ENCODE results near the gene SMTN.
A peak's percentile ranks its signal among the peaks of the same experiment; 100 is the strongest.
"Not testable (repeated sequence)": the region's sequence is repeated elsewhere in the genome, so short reads cannot be mapped to it uniquely, and the experiment has no call there.

SMTN gene

GRCh38 chr22:31104869-31105268, 23.8 kb downstream of the SMTN start:
- no peak for DNase-seq (ENCODE audit: low spot score)

- DNase-seq (ENCODE audit: low spot score): no peak
Measured at GRCh38 chr22:31105282-31105929, 24.3 kb downstream of the SMTN start.

- no peak for DNase-seq (ENCODE audit: low spot score)
Measured at GRCh38 chr22:31106001-31106571, 25.0 kb downstream of the SMTN start.

GRCh38 chr22:31106731-31107177, 25.6 kb downstream of the SMTN start:
- no peak for DNase-seq (ENCODE audit: low spot score)

GRCh38 chr22:31107178-31107893, 26.2 kb downstream of the SMTN start, which contains the start of gene SELENOM:
Gene SELENOM, minus strand, starts transcription at chr22:31107568. Its CDS starts 63 bp downstream, at chr22:31107505.
- peak; percentile 99 for DNase-seq (ENCODE audit: low spot score)

DNA sequence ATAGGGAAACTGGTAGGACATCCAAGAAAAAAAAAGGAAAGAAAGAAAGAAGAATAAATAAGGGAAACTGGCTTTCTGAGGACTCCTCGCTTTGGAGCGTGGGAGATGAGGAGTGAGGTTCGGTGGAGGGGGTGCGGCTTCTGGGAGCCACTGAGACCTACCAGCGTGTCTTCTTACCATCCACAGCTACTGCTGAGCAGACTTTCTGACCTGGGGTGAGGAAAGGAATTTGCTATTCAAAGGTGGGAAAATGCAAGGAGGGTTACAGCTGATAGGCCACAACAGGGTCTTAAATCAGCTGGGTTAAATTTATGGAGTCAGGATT, 26.7 kb downstream of the SMTN start:
- DNase-seq (ENCODE audit: low spot score): no peak

DNA sequence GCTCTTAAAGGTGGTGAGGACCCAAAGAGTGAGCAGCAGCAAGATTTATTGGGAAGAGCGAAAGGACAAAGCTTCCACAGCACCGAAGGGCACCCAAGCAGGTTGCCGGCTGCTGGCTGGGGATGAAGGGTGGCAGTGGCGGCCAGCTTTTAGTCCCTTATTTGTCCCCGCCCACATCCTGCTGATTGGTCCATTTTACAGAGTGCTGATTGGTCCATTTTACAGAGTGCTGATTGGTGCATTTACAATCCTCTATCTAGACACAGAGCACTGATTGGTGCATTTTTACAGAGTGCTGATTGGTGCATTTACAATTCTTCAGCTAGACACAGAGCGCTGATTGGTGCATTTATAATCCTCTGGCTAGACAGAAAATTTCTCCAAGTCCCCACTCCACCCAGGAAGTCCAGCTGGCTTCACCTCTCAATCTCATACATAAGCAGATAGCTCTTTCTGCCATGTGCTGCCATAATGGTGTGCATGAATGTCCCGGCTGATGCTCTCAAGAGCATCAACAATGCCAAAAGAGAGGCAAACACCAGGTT, 31.5 kb downstream of the SMTN start:
- not testable (repeated sequence) for DNase-seq (ENCODE audit: low spot score)

DNA sequence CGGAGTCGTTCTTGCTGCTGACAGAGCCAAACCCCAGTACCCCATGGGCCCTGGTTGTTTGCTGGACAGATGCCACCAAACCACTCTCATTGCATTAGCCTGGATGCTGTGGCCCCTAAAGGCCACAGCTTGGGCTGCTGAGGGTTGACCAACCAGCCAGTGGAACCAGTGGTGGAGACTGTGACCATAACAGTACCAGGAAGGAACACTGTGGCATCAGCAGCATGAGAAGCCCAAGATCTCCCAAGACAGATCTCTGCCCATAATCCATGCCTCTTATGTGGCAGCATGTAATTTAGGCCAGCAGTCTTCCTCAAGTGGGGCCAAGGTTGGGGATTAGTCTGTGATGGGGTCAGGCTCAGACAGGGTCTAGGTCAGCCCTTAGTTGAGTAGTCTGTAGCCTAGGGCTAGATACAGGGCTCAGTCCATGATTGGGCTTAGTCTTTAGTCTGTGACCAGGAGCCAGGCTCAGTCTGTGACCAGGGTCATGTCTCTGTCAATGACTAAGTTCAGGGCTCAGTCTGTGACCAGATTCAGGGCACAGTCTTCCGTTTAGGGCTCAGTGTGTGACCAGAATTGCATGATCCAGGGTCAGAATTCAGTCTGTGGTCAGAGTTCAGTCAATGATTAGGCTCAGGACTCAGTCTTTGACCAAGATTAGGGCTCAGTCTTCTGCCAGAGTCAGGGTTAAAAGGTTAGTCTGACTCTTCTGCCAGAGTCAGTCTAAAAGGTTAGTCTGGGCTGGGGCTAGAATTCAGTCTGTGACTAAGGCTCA, 37.1 kb downstream of the SMTN start:
- DNase-seq (ENCODE audit: low spot score): no peak

- no peak for DNase-seq (ENCODE audit: low spot score)
Measured at GRCh38 chr22:31119026-31119717, 38.1 kb downstream of the SMTN start.

DNA sequence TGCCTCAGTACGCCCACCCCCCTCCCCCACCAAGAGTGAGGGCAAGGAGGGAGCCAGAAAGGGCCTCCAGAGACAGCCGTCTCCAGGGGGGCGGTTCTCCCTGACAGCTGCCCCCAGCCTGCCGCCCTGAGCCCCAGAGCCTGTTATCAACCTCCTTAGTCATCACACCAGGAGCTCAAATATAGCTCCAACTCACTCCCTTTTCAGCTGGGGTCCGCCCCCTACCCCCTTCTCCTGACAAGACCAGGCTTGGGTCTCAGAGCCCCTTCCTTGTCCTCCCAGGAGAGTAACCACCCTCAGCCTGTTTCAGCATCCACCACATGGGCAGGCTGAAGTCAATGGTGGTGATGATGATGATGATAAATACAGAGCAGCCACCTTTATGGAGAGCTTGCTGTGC, 39.1 kb downstream of the SMTN start:
- no peak for DNase-seq (ENCODE audit: low spot score)

DNA sequence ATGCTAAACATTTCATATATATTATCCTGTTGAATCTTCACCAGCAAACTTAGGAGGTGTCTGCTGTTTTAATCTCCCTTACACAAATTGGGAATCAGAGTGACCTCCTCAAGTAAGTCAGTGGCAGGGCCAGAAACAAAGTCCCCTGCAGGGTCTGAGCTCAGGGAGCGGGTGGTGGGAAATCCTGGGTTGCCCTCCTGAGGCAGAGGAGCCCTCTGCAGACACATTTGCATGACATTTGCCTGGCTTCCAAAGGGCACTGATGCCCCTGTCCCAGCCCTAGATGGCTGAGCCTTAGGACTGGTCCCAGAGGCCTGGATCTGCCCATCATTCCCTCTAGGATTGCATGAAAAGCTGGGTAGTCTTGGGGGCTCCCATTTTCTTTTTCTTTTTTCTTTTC, 39.5 kb downstream of the SMTN start:
- DNase-seq (ENCODE audit: low spot score): no peak

DNA sequence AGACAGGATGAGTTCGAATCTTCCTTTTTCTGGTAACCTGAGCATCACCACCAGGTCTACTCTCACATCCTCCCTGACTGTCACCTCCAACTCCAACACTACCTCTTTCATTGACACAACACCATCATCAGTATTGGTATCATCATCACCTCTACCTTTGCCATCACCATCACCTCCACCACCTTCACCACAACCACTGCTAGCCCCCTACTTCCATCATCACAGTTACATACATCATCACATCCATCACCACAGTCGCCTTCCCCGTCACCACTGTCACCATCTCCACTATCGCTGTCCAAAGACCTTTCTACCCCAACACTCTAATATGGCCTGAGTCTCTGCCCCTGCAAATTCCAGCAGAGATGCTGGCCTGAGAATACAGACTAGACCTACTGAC, 40.3 kb downstream of the SMTN start:
- DNase-seq (ENCODE audit: low spot score): no peak

DNA sequence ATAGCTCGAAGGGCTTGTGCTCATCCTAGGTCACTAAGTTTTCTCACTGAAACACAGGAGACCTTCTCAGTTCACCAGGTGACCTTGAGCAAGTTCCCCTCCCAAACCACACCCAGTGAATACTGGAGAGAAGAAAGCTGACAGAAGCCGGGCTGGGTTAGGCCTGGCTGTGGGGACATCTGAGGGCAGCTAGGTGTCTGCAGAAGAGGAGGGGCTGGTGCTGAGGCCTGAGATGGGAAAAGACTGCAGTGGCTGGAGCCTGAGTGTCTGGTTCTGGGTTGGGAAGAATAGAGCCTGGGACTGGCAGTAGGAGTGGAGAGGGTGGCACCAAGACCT, 41.0 kb downstream of the SMTN start:
- DNase-seq (ENCODE audit: low spot score): no peak

GRCh38 chr22:31122532-31123291, 41.6 kb downstream of the SMTN start, which contains the start of gene INPP5J:
Gene INPP5J, plus strand, starts transcription at chr22:31122966. Its CDS starts 49 bp downstream, at chr22:31123015.
- DNase-seq (ENCODE audit: low spot score): peak; percentile 92

DNA sequence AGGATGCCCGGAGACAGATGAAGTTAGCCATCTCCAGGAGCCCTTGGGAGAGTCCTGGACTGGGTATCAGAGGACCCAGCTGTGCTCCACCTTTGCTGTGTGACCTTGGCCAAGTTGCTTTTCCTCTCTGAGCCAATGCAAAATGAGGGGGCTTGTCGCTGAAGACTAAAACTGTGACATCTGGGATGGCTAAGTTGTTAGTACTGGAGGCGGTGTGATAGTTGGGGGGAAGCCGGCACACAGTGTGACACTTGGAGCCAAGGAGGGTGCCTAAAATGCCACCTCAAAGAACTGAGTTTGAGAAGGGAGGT, 42.1 kb downstream of the SMTN start:
- no peak for DNase-seq (ENCODE audit: low spot score)

DNA sequence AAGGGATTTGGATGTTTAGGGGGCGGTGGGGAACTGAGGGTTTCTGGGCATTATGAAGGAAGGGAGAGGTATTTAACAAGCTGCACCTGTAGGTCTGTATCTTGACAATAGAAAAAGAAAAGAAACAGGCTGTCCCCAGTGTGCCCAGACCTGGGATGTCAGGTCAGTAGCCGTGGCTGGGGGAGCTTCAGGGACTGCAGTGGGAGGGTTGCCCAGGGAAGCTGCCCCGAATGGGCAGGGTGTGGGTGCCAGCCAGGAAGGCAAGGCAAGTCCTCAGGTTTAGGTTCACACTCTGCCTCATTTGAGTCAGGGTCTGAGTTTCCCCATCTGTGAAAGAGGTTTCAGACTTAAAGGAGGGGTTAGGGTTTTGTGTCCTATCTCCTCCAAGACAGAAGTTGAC, 43.2 kb downstream of the SMTN start:
- no peak for DNase-seq (ENCODE audit: low spot score)

GRCh38 chr22:31124811-31125465, 43.8 kb downstream of the SMTN start:
- DNase-seq (ENCODE audit: low spot score): no peak

DNA sequence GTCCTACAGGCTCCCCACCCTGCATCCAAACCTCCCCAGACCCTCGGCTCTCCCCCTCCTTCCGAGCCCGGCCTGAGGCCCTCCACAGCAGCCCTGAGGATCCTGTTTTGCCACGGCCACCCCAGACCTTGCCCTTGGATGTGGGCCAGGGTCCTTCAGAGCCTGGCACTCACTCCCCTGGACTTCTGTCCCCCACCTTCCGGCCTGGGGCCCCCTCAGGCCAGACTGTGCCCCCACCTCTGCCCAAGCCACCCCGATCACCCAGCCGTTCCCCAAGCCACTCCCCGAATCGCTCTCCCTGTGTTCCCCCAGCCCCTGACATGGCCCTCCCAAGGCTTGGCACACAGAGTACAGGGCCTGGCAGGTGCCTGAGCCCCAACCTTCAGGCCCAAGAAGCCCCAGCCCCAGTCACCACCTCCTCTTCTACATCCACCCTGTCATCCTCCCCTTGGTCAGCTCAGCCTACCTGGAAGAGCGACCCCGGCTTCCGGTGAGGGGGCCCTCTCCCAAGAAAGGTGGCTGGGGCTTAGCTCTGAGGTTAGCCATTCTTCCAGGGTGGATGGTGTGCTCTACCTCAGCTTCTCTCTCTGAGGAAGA, 44.5 kb downstream of the SMTN start:
- no peak for DNase-seq (ENCODE audit: low spot score)

DNA sequence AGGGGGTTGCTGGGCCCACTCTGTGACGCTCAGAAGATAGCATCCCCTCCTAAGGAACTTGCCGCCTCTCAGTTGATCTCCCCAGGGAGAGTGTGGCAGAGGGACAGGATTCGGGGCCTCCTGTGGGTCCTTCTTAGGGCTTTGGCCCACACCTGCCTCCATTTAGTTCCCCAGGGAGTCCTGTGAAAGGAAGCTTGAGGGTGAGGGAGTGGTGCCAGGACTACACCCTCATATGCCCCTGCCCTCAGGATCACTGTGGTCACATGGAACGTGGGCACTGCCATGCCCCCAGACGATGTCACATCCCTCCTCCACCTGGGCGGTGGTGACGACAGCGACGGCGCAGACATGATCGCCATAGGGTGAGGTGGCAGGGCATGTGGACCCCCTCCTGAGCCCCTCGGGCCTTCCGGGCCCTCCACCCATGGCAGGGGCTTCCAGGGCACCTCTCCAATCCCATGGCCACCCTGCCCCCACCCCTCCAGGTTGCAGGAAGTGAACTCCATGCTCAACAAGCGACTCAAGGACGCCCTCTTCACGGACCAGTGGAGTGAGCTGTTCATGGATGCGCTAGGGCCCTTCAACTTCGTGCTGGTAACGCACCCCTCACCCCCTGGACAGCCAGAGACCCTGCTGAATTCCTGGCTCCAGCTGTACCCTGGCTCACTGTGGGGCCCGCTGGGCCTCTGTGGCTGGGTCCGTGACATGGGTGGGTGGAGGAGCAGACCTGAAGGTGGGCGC, 45.2 kb downstream of the SMTN start:
- no peak for DNase-seq (ENCODE audit: low spot score)

GRCh38 chr22:31126869-31127175, 45.7 kb downstream of the SMTN start:
- no peak for DNase-seq (ENCODE audit: low spot score)

All from HuH-7.5 (cell line).